Measurements from ENCODE around the gene DHX8.
A peak's percentile ranks its signal among the peaks of the same experiment; 100 is the strongest.

The DHX8 gene

DNA sequence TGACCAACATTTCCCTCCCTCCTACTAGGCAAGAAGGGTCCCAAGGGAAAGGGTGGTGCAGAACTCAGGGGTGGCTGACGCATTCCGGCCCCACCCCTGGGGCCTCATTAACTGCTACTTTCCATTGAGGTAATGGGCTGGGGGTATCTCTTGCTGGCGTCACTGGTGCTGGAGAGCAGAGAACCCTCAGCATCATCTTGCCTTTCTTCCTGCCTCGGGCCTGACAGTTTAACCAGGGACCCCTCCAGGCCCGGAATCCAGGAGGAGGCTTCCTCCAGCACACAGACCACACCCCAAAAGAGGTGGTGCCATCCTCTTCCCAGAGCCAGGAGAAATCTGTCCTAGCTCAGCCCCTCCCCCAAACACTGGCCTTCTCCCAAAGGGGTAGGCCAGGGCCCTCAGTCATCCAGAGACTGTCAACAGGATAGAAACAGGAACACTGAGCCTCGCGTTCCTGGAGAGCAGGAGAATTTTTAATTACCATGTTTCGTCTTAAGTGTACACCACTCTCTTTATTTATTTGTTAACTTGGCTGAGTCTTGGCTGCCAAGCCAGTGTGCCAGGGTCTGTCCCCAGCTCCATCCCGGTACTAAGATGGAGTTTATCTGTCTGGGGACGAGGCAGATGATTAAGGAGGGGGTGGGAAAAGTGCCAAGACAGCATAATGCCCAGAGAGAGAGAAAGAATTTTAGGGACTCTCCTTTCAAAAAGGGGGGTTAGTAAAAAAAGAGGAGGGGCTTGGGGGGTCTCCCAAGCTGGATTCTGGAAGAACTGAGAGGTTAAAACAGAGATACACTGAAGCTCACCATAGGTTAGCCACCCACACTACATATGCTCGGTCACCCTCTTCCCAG, 57.3 kb downstream of the DHX8 start:
- H3K27me3 Mint-ChIP-seq = peaks cover 51% of the 10 kb centered on the region
- peaks cover 10% of the 10 kb centered on the region for H3K4me1 Mint-ChIP-seq
- H3K27ac Mint-ChIP-seq = no peak overlapping the region
- CTCF ChIA-PET = no interaction called here
- H3K9me3 Mint-ChIP-seq = no peaks in the 10 kb centered on the region
- no peak overlapping the region for H3K4me3 Mint-ChIP-seq
- no peak for DNase-seq
- H3K36me3 Mint-ChIP-seq = no peaks in the 10 kb centered on the region

DNA sequence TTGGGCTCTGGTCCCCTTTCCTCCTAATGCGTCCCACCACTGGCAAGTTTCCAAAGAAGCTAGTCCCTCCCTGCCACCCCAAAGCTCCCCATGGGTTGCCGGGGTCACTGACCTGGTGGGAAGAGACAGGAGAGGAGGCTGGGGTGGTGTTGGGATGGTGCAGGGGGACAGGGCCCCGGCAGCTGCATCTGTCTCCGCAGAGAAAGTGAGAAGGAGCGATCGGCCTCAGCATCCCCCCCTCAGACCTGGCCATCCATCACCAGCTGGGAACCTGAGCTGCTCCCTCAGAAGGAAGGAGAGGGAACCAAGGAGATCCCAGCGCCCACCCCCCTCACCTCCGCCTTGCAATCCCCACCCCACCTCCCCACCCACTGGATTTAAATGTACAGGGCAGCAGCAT, 59.1 kb downstream of the DHX8 start:
- no peak overlapping the region for H3K4me3 Mint-ChIP-seq

DNA sequence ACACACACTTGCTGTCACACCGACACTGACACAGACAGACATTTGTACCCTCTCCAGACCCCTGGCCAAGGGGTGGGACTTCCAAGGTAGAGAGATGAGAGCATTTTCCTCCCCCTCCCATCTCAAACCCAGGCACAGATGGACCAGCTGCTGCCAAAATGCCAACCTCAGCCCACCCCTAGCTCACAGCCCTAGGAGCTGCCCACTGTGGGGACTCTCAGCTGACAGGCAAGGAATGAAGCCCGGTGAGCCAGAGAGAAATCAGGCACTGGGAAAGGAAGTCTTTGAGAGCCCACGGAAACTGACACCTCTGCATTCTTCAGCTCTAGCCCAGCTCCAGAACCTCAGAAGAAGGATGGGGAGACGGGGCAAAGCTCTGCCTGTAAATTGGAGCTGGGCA, 59.5 kb downstream of the DHX8 start:
- Mint-ChIP-seq H3K4me1 (peaks cover 20% of the 10 kb centered on the region), H3K36me3 (no peaks in the 10 kb centered on the region), H3K27ac (no peak overlapping the region), H3K9me3 (no peaks in the 10 kb centered on the region), H3K4me3 (no peak overlapping the region), H3K27me3 (peaks cover 72% of the 10 kb centered on the region)
- CTCF ChIA-PET = interaction anchor here (1.3 kb wide), 1 partner anchor 130 kb away, joined by 3 read pairs; no protein-coding TSS in a partner anchor
- DNase-seq = no peak

More for the DNA sequence above, 59.1 kb downstream of the DHX8 start:
- DNase-seq = no peak
- CTCF ChIA-PET = no interaction called here
- Mint-ChIP-seq H3K27ac (no peak overlapping the region), H3K4me1 (peaks cover 20% of the 10 kb centered on the region), H3K36me3 (no peaks in the 10 kb centered on the region), H3K27me3 (peaks cover 67% of the 10 kb centered on the region), H3K9me3 (no peaks in the 10 kb centered on the region)

DNA sequence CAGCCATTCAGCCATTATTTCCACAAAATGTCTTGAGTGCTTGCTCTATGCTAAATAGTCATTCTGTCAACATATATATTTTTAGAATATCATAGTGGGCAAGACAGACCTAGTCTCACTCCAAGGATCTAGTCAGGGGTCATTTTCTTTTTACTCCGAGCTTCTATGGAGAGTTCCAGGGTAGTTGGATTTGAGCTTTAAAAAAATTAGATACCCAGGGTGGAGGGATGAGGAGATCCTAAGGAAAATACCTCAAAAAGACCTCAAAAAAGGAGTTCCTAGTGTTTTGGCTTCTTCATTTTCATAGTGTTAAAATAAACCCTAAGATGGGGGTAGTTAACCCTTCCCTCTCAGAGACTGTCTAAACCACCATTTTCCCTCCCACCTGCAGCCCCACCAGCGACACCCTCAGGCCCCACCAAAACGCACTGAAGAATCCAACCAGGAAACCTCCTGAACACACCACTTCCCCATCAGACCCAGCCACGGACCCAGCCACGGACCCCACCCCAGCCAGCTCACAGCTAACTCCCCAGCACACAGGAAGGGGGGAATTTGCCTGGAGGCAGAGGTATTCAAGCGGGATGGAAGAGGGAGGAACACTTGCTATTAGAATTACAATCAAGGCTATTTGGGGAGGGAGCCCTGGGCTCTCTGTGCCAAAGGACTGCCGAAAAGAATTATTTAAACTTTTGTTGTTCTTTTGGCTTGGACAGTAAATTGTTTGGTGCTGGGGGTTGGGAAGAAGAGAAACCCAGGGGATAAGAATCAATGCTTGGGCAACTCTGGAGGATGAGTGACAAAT, 60.2 kb downstream of the DHX8 start:
- H3K9me3 Mint-ChIP-seq = no peaks in the 10 kb centered on the region
- H3K27me3 Mint-ChIP-seq = peaks cover 79% of the 10 kb centered on the region

DNA sequence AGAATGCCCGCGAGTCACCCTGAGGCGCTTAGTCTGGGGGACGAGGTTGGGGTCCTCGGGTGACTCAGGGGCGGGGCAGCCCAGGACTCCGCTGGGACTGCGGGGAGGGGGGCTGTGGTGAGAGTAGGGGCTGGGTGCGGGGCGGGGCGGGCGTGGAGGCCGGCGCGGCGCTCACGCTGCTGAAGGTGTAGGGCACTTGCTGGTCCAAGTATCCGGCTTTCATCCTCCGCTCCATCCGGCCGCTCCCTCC, 61.5 kb downstream of the DHX8 start:
- peaks cover 90% of the 10 kb centered on the region for H3K27me3 Mint-ChIP-seq
- CTCF ChIA-PET = no interaction called here
- H3K4me1 Mint-ChIP-seq = peaks cover 20% of the 10 kb centered on the region
- peak overlapping the region; percentile 68 for H3K4me3 Mint-ChIP-seq
- DNase-seq = peak; percentile 70
- H3K27ac Mint-ChIP-seq = no peak overlapping the region
- H3K9me3 Mint-ChIP-seq = no peaks in the 10 kb centered on the region
- H3K36me3 Mint-ChIP-seq = no peaks in the 10 kb centered on the region

More for the DNA sequence above, 60.2 kb downstream of the DHX8 start:
- CTCF ChIA-PET = interaction anchor here (1.3 kb wide), 1 partner anchor 130 kb away, joined by 3 read pairs; no protein-coding TSS in a partner anchor
- peak overlapping the region; percentile 36 for H3K4me3 Mint-ChIP-seq
- peaks cover 20% of the 10 kb centered on the region for H3K4me1 Mint-ChIP-seq
- no peaks in the 10 kb centered on the region for H3K36me3 Mint-ChIP-seq
- DNase-seq = no peak
- no peak overlapping the region for H3K27ac Mint-ChIP-seq

DNA sequence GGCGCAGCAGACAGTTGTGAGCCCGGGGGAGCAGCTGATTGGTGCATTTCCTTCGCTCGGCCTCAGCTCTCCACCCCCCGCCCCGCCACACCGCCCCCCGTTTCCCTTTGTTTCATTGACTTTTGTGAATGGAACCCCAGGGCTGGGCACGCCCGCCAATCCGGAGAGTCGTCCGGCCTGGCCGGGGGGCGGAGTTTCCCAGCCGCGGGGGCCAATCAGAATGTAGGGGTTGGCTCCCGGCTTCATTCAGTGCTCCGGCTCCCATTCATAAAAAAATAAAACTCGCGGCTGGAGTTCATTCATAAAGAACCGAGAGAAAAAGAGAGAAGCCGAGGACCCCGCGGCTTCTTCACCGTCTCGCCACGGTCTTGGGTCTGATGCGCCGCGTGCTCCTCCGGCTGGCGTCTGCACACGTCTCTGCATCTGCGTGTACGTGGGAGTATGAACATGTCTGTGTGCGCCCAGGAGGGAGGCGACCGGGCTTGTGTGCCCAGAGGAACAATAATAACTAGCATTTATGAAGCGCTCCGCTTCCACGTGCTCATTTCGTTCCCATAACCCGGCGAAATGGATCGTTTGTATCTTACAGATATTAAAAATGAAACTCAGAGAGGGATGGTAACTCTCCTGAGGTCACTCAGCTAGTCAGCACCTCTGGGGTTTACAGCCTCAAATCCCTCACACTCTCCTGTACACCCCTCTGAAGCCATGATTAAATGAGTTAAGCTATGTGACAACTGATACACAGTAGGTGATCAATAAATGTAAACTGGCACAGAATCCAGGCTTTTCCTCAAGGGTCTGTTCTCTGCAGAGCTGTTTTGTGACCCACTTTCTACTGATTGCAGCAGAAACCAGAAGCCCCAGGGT, 62.8 kb downstream of the DHX8 start, which contains the start of gene ETV4:
ETV4 (minus strand) TSS at position 22 of the 870 bp plus-strand sequence. CDS start 723 bp downstream, outside the sequence.
- H3K4me1 Mint-ChIP-seq = peaks cover 20% of the 10 kb centered on the region
- H3K9me3 Mint-ChIP-seq = no peaks in the 10 kb centered on the region
- H3K27me3 Mint-ChIP-seq = peaks cover 87% of the 10 kb centered on the region
- CTCF ChIA-PET = interaction anchor here (0.8 to 1.1 kb wide), 3 partner anchors 27 to 153 kb away, joined by 3 to 5 read pairs (median 3); no protein-coding TSS in a partner anchor
- peak within 1 kb of the TSS; percentile 71 for H3K4me3 Mint-ChIP-seq
- no peak within 1 kb of the TSS for H3K27ac Mint-ChIP-seq
- no peaks in the 10 kb centered on the region for H3K36me3 Mint-ChIP-seq
- peak; percentile 97 for DNase-seq

DNA sequence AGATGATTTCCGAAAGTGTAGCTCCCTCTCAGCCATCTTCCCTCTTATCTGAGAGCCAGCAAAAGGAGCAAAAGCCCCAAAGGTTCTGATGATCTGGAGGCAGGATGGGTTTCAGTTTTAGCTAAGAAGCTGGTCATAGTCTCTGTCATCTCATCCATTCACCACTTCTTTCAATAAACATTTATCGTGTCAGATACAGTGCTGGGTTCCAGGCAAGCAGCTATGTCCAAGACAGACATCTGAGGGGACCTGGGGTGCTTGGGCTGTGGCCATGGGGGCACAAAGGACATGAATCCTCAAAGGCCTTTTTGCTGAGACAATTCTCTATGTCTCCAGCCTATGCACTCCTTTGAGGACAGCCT, 63.4 kb downstream of the DHX8 start:
- H3K9me3 Mint-ChIP-seq = no peaks in the 10 kb centered on the region
- H3K36me3 Mint-ChIP-seq = no peaks in the 10 kb centered on the region
- CTCF ChIA-PET = interaction anchor here (0.8 to 1.1 kb wide), 2 partner anchors 27 to 154 kb away, joined by 3 to 5 read pairs; no protein-coding TSS in a partner anchor
- peak overlapping the region; percentile 71 for H3K4me3 Mint-ChIP-seq
- peaks cover 82% of the 10 kb centered on the region for H3K27me3 Mint-ChIP-seq
- no peak for DNase-seq
- peaks cover 20% of the 10 kb centered on the region for H3K4me1 Mint-ChIP-seq
- H3K27ac Mint-ChIP-seq = no peak overlapping the region

DNA sequence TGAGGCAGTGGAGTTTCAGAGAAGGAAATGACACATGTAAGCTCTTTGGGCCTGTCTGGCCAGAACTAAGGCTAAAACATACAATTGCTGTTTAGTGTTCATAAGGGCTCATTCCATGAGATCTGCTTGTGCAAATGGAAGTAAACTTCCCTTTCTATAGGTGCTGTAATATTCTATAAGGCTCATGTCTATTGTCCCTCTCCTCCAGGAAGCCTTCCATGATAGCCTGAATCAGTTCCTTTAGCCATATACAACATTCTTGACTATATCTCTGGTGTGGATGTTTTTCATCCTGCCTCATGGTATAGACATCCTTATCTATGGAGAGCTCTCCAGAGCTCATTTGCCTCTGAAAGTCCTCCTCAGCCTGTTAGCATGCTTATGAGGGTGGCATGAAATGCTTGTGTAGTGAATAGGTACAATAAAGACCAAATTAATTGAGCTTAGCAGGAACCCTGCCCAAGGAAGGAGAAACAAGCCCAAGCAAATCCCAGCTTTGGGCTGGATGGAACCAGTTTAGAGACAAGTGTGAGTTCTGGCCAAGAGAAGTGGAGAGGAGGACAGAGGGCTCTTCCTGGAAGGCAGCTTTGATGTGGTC, 64.0 kb downstream of the DHX8 start:
- Mint-ChIP-seq H3K27ac (no peak overlapping the region), H3K9me3 (no peaks in the 10 kb centered on the region), H3K4me1 (peaks cover 20% of the 10 kb centered on the region), H3K4me3 (peak overlapping the region; percentile 71), H3K36me3 (no peaks in the 10 kb centered on the region), H3K27me3 (peaks cover 82% of the 10 kb centered on the region)
- CTCF ChIA-PET = no interaction called here
- DNase-seq = no peak

DNA sequence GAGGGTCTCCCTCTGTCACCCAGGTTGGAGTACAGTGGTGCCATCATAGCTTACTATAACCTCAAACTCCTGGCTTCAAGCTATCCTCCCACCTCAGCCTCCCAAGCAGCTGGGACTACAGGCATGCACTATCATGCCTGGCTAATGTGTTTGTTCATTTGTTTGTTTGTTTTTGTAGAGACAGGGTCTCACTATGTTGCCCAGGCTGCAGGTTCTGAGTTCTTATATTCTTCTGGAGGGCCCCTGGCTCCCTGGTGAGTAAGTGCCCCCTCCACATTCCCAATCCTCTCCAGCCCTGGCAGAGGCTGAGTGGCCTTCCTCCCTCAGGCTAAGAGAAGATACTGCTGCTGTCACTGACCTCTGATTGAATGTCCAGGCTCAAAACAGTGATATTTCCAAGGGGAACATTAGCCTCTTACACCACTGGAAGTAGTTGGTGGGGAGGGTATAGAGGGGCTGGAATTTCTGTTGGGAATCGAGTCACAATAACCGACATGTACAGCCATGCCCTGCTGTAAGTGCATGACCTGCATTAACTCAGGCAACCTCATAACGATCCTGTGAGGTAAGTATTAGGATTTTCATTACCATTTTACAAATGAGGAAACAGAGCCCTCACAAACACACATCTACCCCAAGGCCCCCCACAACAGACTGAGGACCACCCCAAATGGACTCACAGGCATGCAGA, 65.1 kb downstream of the DHX8 start:
- CTCF ChIA-PET = no interaction called here
- Mint-ChIP-seq H3K4me3 (no peak overlapping the region), H3K27me3 (peaks cover 82% of the 10 kb centered on the region), H3K4me1 (peaks cover 20% of the 10 kb centered on the region), H3K9me3 (no peaks in the 10 kb centered on the region), H3K27ac (no peak overlapping the region), H3K36me3 (no peaks in the 10 kb centered on the region)
- DNase-seq = no peak

DNA sequence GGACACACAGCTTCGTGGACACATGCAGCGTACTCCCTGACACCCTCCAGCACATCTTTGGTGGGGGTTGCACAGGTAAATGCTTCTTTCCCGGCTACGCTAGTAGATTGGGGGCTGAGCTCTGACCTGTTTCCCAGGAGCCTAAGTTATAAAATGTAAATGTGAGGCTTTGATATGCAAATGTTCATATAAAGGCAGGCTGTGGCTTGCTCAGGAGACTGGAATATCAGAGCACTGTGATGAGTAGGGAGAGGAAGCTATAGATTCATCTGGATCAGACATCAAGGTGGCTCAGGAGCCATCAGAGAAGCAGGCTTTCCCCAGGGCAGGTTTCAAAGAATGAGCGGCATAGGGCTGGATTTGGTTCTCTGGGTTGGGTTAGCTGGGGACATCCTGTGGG, 65.7 kb downstream of the DHX8 start:
- H3K27me3 Mint-ChIP-seq = peaks cover 82% of the 10 kb centered on the region
- CTCF ChIA-PET = no interaction called here
- DNase-seq = no peak
- H3K27ac Mint-ChIP-seq = no peak overlapping the region
- no peak overlapping the region for H3K4me3 Mint-ChIP-seq
- no peaks in the 10 kb centered on the region for H3K9me3 Mint-ChIP-seq
- no peaks in the 10 kb centered on the region for H3K36me3 Mint-ChIP-seq
- H3K4me1 Mint-ChIP-seq = peaks cover 20% of the 10 kb centered on the region

DNA sequence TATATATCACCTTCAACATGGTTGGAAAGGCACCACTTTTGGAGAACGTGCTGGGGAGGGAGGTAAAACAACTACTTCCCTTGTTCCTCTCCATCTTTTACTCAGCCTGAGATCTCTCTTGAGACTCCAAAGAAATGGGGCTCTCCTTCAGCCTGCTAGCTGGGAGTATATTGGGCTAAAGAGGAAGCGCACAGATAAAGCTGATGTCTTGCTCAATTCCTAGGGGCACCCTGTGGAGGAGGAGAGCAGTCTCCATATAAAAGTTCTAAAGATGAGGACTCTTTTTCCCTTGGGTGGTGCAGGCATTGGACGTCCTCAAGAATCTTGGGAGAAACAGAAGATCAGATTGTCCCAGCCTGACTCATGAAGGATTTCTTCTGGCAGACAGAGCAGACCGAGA, 67.0 kb downstream of the DHX8 start:
- no peak for DNase-seq
- no peaks in the 10 kb centered on the region for H3K36me3 Mint-ChIP-seq
- CTCF ChIA-PET = no interaction called here
- peaks cover 78% of the 10 kb centered on the region for H3K27me3 Mint-ChIP-seq
- no peak overlapping the region for H3K4me3 Mint-ChIP-seq
- no peaks in the 10 kb centered on the region for H3K9me3 Mint-ChIP-seq
- H3K4me1 Mint-ChIP-seq = peaks cover 13% of the 10 kb centered on the region
- H3K27ac Mint-ChIP-seq = no peak overlapping the region

DNA sequence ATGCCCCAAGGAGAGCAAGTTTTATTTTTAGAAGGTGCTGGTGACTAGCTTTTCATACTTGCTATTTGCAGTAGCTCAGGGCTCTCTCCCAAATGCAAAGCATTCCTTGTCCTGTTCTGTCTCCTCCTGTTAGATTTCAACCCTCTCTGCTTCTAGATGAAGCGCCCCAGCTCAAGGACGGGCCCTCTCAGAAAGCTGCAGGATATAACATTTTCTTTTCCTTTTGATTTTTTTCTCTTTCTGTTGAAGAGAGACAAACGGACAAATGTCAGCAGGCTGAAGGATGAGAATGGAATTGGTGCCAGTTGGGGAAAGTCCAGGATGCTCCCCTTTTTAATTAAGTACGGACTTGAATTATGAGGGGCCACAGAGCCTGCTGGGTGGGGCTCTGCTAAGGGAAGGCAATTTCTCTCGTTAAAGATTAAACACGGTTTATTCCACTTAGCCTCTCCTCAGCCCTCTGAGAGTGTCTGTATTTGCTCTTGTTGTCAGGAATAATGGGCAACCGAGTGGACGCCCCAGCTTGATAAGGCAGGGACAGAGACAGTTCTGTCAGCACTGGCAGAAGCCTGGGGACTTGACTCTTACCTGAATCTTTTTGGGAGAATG, 68.6 kb downstream of the DHX8 start:
- no peak for DNase-seq
- Mint-ChIP-seq H3K4me3 (no peak overlapping the region), H3K9me3 (no peaks in the 10 kb centered on the region), H3K36me3 (no peaks in the 10 kb centered on the region), H3K4me1 (peaks cover 8% of the 10 kb centered on the region), H3K27me3 (peaks cover 64% of the 10 kb centered on the region), H3K27ac (no peak overlapping the region)
- CTCF ChIA-PET = no interaction called here

DNA sequence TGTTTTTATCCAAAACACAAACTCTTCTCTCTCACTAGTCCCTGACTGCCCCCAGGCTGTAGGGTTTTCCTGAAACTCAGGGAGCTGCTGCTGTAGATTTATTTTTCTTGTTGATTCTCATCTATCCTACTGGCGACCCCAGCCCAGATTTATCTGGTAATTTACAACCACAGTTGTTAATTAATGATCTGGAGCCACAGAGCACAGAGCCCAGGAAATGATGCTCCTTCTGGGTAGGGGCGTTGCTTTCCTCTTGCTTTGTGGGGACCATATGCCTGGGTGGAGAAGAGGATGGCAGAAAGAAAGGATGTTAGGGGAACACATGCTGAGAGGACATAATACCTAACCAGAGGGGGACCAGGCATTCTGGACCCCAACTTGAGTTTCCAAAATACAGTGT, 69.8 kb downstream of the DHX8 start:
- H3K4me3 Mint-ChIP-seq = no peak overlapping the region
- no peaks in the 10 kb centered on the region for H3K9me3 Mint-ChIP-seq
- peaks cover 5% of the 10 kb centered on the region for H3K4me1 Mint-ChIP-seq
- CTCF ChIA-PET = no interaction called here
- DNase-seq = no peak
- H3K27me3 Mint-ChIP-seq = peaks cover 53% of the 10 kb centered on the region
- H3K27ac Mint-ChIP-seq = no peak overlapping the region
- no peaks in the 10 kb centered on the region for H3K36me3 Mint-ChIP-seq

Measured in activated naive CD4-positive, alpha-beta T cell treated with anti-CD3 and anti-CD28 coated beads, Interleukin-2, amount 10 ng/mL, durations not matched to agents 7 days and 5 days (primary cell).